ENCODE data around the gene RTP1.
"Not testable (repeated sequence)": the region's sequence is repeated elsewhere in the genome, so short reads cannot be mapped to it uniquely, and the experiment has no call there.

RTP1 gene

DNA sequence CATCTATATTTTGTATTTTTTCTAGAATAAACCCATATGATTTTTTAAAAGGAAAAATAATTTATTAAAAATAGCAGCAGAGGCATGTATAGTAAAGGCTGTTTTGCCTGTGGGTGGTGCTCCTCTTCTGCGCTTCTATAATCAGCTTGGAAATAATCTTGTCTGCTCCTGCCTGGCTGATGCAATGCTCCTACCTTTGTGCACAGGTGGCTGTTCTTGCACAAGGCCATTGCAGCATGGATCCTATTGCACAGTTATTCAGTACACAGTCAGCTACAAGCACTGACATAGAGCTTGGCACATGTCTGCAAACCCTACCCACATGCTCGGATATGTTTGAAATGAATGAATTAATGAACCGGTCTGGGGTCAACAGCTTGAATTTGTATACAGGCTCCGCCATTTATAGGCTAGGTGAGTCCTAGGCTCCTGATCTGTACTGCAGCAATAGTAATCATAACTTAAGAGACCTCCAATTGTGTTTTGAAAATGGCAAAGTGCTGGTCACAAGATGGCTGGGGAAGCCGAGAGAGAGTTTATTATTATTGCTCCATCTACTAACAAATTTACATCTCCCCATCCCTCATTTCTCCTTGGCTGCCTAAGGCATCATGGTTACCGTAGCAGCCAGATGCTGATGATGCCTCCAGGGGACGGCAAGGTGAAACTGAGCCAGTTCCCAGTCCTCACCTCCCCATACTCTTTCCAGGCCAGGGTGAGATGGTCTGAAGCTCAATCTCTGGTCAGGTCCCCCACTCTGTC lies 532 bp upstream of the RTP1 start:
- in situ Hi-C loops (cut with HindIII; ENCODE audit: low sequenced_read_pairs): no loop called here

GRCh38 chr3:187198490-187198889 lies 1.2 kb downstream of the RTP1 start:
- in situ Hi-C loops (cut with HindIII; ENCODE audit: low sequenced_read_pairs): no loop called here

GRCh38 chr3:187199463-187200050 lies 2.3 kb downstream of the RTP1 start:
- in situ Hi-C loops (cut with HindIII; ENCODE audit: low sequenced_read_pairs): not testable (repeated sequence)

DNA sequence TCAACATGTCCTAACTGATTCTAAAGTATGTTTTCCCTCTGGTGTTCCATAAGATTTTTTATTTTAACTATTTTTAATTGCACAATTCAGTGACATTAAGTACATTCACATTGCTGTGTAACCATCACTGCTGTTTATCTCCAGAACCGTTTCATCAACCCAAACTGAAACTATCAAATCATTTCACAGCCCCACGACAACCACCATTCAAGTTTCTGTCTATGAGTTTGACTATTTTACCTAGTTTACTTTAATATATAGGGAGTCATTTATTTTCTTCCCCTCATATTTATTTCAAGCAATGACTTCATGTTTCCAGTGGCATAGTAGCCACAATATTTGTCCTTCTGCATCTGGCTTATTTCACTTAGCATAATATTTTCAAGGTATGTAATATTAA lies 8.4 kb downstream of the RTP1 start:
- in situ Hi-C loops (cut with HindIII; ENCODE audit: low sequenced_read_pairs): no loop called here

DNA sequence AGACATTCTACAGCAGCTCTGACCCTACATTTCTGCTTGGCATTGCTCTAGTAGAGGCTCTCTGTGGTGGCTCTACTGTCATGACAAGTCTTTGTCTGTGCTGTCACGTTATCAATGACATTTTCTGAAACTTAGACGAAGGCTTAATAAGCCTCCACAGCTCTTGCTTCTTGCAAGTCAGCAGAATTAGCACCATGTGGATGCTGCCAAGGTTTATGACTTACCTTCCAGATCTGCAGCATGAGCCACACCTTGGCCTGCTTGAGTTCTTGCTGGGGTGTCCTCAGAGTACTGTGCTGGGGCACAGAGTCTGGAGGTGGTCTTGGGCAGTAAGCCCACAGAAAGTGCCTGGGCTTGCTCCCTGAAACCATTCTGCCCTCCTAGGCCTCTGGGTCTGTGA lies 9.8 kb downstream of the RTP1 start:
- in situ Hi-C loops (cut with HindIII; ENCODE audit: low sequenced_read_pairs): no loop called here

- in situ Hi-C loops (cut with HindIII; ENCODE audit: low sequenced_read_pairs): no loop called here
Observed at GRCh38 chr3:187207624-187208023, 10.3 kb downstream of the RTP1 start.

- in situ Hi-C loops (cut with HindIII; ENCODE audit: low sequenced_read_pairs): no loop called here
Observed at GRCh38 chr3:187208159-187208558, 10.9 kb downstream of the RTP1 start.

DNA sequence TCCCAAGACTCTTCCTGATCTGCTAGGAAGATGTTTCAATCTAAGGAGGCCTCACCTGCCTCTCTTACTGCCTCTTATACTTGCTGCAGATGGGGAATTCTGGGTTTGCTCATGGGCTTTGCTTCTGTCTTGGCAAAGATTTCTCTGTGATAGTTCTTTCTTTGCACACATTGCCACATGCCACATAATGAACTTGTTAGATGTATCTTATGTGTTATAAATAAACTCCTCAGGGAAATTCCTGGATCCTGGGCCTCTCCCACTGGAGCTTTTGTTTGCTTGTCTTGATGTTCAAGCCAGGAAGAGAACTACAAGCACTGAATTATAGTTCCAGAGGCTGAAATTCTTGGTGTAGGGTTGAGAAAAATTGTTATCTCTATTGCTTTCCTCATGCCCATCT lies 12.2 kb downstream of the RTP1 start:
- in situ Hi-C loops (cut with HindIII; ENCODE audit: low sequenced_read_pairs): no loop called here

DNA sequence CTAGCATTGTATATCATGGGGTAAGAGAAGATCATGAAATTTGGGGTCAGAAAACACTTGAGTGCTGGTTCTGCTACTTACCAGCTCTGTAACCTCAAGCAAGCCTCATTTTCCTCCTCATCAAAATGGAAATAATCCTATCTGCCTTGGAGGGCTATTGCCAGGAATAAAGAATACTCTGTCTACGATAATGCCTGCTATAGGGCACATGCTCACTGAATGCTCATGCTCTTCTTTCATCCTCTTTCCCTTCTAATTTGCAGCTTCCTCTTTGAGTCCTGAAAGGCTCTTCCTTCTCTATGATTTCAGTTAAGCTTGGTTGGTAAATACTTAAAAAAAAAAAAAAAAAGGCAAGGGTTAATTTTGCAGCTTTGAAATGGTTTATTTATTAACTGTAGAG lies 12.8 kb downstream of the RTP1 start:
- in situ Hi-C loops (cut with HindIII; ENCODE audit: low sequenced_read_pairs): no loop called here

GRCh38 chr3:187210545-187211327 lies 13.4 kb downstream of the RTP1 start:
- in situ Hi-C loops (cut with HindIII; ENCODE audit: low sequenced_read_pairs): no loop called here

DNA sequence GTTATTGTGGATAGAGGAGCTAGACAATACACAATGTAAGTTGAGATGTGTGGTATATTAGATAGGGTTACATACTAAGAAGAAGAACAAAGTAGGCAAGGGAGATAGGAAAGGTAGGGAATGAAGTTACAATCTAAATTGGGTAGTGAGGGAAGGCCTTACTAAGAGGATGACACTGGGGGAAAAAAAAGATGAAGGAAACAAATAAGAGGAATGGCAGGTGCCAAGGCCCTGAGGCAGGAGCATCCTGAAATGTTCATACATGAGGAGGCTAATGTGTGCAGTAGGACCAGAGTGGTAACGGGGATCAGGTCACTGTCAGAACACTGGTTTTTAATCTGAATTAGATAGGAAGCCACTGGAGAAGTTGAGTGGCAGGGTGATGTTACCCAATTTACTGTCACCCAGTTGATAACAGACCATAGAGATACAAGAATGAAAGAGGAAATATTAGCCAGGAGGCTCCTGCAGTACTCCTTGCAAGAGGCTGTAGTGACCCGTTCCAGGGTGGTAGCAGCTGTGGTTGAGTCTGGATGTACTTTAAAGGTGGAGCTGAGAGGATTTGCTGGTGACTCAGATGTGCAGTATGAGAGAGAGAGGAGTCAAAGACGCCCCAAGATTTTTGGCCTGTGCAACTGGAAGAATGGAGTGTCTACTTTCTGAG lies 14.4 kb downstream of the RTP1 start:
- in situ Hi-C loops (cut with HindIII; ENCODE audit: low sequenced_read_pairs): no loop called here

DNA sequence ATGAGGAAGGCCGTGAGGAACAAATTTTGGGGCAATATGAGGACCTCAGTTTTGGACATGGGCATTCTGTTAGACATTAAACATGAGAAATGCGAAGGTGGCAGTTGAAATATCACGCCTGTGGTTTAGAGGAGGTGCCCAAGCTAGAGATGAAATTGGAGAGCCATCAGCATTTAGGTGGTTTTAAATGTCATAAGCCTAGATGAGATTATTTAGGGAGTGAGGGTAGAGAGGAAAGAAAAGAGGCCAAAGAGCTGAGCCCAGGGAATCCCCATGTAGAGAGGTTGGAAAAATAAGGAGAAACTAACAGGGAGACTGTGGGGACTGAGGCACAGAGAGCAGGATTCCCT lies 14.9 kb downstream of the RTP1 start:
- in situ Hi-C loops (cut with HindIII; ENCODE audit: low sequenced_read_pairs): no loop called here

DNA sequence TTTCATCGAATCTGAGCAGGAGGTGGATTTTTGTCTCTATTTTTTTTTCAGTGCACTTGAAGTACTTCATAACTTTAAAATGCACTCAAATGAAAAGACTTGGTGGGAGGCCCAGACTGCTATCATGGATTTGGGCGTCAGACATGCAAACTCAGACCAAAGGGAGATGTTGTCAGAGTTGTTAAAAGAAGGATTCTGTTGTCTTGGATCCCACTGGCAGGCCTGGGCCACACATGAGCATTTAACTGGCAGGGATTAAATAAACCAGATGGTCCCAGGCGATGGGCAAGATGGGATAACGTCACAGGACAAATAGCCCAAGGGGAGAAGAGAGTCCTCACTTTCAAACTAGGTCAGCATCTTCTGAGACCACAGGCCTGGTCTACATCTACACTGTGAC lies 15.4 kb downstream of the RTP1 start:
- in situ Hi-C loops (cut with HindIII; ENCODE audit: low sequenced_read_pairs): no loop called here

DNA sequence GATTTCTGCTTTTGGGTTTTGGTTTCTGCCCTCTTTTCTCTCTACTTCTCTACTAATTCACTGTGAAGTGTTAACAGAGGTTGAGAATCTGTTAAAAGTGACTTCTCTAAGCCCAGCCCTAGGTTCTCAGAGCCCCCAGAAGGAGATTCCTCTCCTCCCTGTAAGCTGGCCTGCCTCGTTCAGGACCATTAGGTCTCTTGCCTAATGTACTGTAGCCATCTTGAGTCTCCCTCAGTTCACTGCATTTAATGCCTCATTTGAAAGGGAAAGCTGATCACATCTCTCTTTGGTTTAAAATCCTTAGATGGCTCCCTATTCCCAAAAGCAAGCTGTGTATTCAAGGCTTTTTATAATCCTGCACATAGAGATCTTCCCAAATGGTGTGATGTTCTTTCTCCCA lies 16.3 kb downstream of the RTP1 start:
- in situ Hi-C loops (cut with HindIII; ENCODE audit: low sequenced_read_pairs): no loop called here

DNA sequence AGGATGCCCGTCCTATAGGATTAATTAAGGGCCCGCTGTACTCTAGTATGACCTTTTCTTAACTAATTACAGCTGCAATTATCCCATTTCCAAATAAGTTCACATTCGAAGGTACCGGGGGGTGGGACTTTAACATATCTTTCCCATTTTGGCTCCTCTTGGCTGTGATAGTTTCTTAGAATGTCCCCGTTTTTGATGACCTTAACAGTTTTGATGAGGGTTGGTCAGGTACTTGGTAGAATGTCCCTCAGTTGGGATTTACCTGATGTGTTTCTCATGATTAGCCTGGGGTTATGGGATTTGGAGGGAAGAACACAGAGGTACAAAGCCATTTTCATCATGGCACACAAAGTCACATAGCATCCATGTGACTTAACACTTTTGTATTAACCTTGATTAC lies 18.2 kb downstream of the RTP1 start:
- in situ Hi-C loops (cut with HindIII; ENCODE audit: low sequenced_read_pairs): no loop called here

GRCh38 chr3:187222801-187223200 lies 25.5 kb downstream of the RTP1 start:
- in situ Hi-C loops (cut with HindIII; ENCODE audit: low sequenced_read_pairs): no loop called here

DNA sequence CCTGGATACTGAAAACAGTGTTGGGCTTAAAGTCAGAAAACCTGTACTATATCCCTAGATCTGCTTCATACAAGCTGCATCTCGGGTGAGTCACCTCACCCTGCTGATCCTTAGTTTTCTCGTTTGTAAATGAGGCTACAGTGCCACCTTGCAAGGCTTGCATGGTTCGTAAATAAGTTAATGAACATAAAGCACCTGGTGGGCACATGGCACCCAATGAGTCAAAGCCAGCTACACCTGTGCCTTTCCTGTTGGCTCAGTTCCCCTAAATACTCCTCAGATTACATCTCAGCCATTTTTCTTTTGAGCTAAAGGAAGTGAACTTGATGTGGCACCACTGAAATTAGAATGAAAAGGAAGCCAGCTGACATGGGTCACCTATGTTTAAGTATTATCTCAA lies 26.5 kb downstream of the RTP1 start:
- in situ Hi-C loops (cut with HindIII; ENCODE audit: low sequenced_read_pairs): no loop called here

DNA sequence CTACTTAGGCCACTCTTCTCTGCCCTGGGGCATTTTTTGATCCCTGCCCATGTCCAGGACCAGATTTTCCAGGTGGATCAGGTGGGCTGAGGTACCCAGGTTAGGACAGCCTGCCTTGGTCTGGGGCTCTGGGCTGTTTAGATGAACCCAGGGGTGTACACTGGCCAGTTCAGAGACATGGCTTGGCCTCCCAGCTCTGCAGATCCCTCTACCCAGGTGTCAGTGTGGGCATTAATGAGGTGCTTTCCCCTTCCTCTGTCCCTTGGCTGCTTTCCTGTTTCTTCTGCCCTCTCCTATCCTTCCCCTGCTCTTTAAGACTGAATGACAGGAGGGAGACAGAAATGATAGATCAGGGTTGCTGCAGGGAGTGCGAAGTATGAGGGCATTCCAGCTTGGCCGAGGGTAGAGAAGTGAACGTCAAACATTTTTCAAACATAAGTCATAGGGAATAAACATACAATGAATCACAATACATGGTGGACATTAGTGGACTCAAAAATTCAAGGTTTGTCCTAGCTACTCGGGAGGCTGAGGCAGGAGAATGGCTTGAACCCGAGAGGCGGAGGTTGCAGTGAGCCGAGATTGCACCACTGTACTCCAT lies 30.5 kb downstream of the RTP1 start:
- in situ Hi-C loops (cut with HindIII; ENCODE audit: low sequenced_read_pairs): no loop called here

GRCh38 chr3:187228740-187229139 lies 31.5 kb downstream of the RTP1 start:
- in situ Hi-C loops (cut with HindIII; ENCODE audit: low sequenced_read_pairs): no loop called here

- in situ Hi-C loops (cut with HindIII; ENCODE audit: low sequenced_read_pairs): loop anchor here (5.0 kb wide), 2 partner anchors 82 to 447 kb away; no protein-coding TSS in a partner anchor
Observed at GRCh38 chr3:187230011-187230410, 32.7 kb downstream of the RTP1 start.

DNA sequence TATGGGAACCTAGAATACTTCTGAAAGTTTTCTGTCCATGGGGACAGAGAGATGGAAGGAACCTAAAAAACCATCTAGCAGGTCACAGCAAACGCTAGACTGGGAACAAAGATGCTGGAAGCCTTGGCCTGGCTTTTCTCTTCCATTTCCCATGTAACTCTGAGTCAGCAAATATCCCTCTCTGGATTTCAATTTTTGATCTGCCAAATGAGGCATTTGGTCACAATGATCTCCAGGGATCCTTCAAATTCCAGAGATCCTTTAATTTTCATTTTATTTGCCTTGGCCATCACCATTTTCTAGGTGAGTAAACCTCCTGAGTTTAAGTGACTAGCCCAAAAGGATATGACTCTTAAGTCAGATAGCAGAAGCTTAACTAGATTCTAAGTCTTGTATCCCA lies 39.7 kb downstream of the RTP1 start:
- in situ Hi-C loops (cut with HindIII; ENCODE audit: low sequenced_read_pairs): no loop called here
